Neural cell (in vitro differentiated cells): Measurements from ENCODE around the gene DNMBP. TPM values are rescaled to one million over a fixed set of nuclear protein-coding genes. Genes with fewer than 3 reads are reported as not detected.

Source experiments
- H2AFZ ChIP-seq: fragments of 200-600, 300-800 bp; sonication (generic), shearing (Covaris generic); 2 replicates; pipeline ENCODE4 v1.6.0; 2014; ENCODE audit warnings: low read depth, mild to moderate bottlenecking, antibody characterized with exemption, low read length, moderate library complexity
- H3F3A ChIP-seq: fragments of 200-600 bp; shearing (Covaris generic); 2 replicates; pipeline ENCODE4 v1.6.1; 2016; ENCODE audit warnings: mild to moderate bottlenecking, moderate library complexity, mixed read lengths, antibody characterized with exemption, low read length; ENCODE audit not compliant: insufficient read depth, poor library complexity, severe bottlenecking
- H3K27ac ChIP-seq: fragments of 200-600, 300-800 bp; sonication (generic), shearing (Covaris generic); 2 replicates; pipeline ENCODE4 v1.5.1; 2014; ENCODE audit warnings: mild to moderate bottlenecking, low read length, moderate library complexity
- H3K27me3 ChIP-seq: fragments of 300-800, 200-600 bp; sonication (generic), shearing (Covaris generic); 2 replicates; pipeline ENCODE4 v1.6.0; 2014; ENCODE audit warnings: mild to moderate bottlenecking, low read depth, low read length, moderate library complexity; ENCODE audit not compliant: insufficient read depth
- H3K36me3 ChIP-seq: fragments of 300-800, 200-600 bp; sonication (generic), shearing (Covaris generic); 2 replicates; pipeline ENCODE4 v1.5.1; 2014; ENCODE audit warnings: mild to moderate bottlenecking, antibody characterized with exemption, low read length, moderate library complexity; ENCODE audit not compliant: insufficient read depth
- H3K4me2 ChIP-seq: fragments of 300-800, 200-600 bp; sonication (generic), shearing (Covaris generic); 2 replicates; pipeline ENCODE4 v1.6.0; 2014; ENCODE audit warnings: mild to moderate bottlenecking, low read length
- H3K4me3 ChIP-seq: fragments of 300-800, 200-600 bp; sonication (generic), shearing (Covaris generic); 2 replicates; pipeline ENCODE4 v1.5.1; 2014; ENCODE audit warnings: mild to moderate bottlenecking, low read length, moderate library complexity
- H3K79me2 ChIP-seq: fragments of 200-600 bp; shearing (Covaris generic); replicated peaks from 2 replicates; pipeline ENCODE4 v1.6.0; 2014; ENCODE audit warnings: mild to moderate bottlenecking, low read length, moderate library complexity; ENCODE audit not compliant: insufficient read depth
- H3K9ac ChIP-seq: fragments of 300-800, 200-600 bp; sonication (generic), shearing (Covaris generic); 2 replicates; pipeline ENCODE4 v1.6.1; 2016; ENCODE audit warnings: mild to moderate bottlenecking, low read length, mixed read lengths
- H3K9me2 ChIP-seq: fragments of 200-600 bp; shearing (Covaris generic); 2 replicates; pipeline ENCODE4 v1.6.1; 2016; ENCODE audit warnings: mild to moderate bottlenecking, low read length, mixed read lengths; ENCODE audit not compliant: insufficient read depth
- H3K9me3 ChIP-seq: fragments of 200-600, 300-800 bp; sonication (generic), shearing (Covaris generic); 2 replicates; pipeline ENCODE4 v1.6.1; 2016; ENCODE audit warnings: mild to moderate bottlenecking, mixed run types, low read length, moderate library complexity, mixed read lengths
- H4K20me1 ChIP-seq: fragments of 200-600 bp; shearing (Covaris generic); 2 replicates; pipeline ENCODE4 v1.6.1; 2016; ENCODE audit warnings: mild to moderate bottlenecking, mixed run types; ENCODE audit not compliant: insufficient read depth
- CTCF ChIP-seq: fragments of 450-650 bp; IDR thresholded peaks from 2 replicates; pipeline ENCODE4 v1.5.1; 2014; ENCODE audit warnings: antibody characterized with exemption, mild to moderate bottlenecking, moderate library complexity; ENCODE audit not compliant: poor library complexity, severe bottlenecking
- EP300 ChIP-seq: fragments of 450-650 bp; conservative IDR thresholded peaks from 2 replicates; pipeline ENCODE4 v1.6.1; 2014; ENCODE audit warnings: antibody characterized with exemption, mild to moderate bottlenecking, moderate library complexity; ENCODE audit not compliant: poor library complexity, severe bottlenecking
- EZH2 ChIP-seq: fragments of 200-600, 300-800 bp; shearing (Covaris generic), sonication (generic); IDR thresholded peaks from 2 replicates; pipeline ENCODE4 v1.6.1; 2014; ENCODE audit warnings: antibody characterized with exemption, low read length, borderline replicate concordance, mild to moderate bottlenecking; ENCODE audit not compliant: insufficient read depth, poor library complexity, severe bottlenecking
- MXI1 ChIP-seq: fragments of 450-650 bp; conservative IDR thresholded peaks from 2 replicates; pipeline ENCODE4 v1.6.1; 2014; ENCODE audit warnings: antibody characterized with exemption, mild to moderate bottlenecking; ENCODE audit not compliant: poor library complexity, severe bottlenecking
- POLR2AphosphoS5 ChIP-seq: IDR thresholded peaks from 2 replicates; pipeline ENCODE4 v1.6.1; 2012
- RAD21 ChIP-seq: fragments of 450-650 bp; conservative IDR thresholded peaks from 2 replicates; pipeline ENCODE4 v1.6.1; 2014; ENCODE audit warnings: antibody characterized with exemption, mild to moderate bottlenecking, moderate library complexity
- REST ChIP-seq: IDR thresholded peaks from 2 replicates; pipeline ENCODE4 v1.6.1; 2012; ENCODE audit warnings: borderline replicate concordance
- SMC3 ChIP-seq: fragments of 450-650 bp; conservative IDR thresholded peaks from 2 replicates; pipeline ENCODE4 v1.6.1; 2014; ENCODE audit warnings: antibody characterized with exemption, mild to moderate bottlenecking, moderate library complexity; ENCODE audit not compliant: poor library complexity
- TAF1 ChIP-seq: IDR thresholded peaks from 2 replicates; pipeline ENCODE4 v1.6.1; 2012; ENCODE audit warnings: low read depth
- polyA plus RNA-seq: library from polyadenylated mRNA; depleted of rRNA; stranded (reverse); fragments of >200 nt; gene quantifications from 2 replicates; pipeline ENCODE4 v1.2.3, GENCODE V29; 2014

DNMBP gene
- polyA plus RNA-seq, 1 donor from 2014 or later = 2.3 TPM

DNA sequence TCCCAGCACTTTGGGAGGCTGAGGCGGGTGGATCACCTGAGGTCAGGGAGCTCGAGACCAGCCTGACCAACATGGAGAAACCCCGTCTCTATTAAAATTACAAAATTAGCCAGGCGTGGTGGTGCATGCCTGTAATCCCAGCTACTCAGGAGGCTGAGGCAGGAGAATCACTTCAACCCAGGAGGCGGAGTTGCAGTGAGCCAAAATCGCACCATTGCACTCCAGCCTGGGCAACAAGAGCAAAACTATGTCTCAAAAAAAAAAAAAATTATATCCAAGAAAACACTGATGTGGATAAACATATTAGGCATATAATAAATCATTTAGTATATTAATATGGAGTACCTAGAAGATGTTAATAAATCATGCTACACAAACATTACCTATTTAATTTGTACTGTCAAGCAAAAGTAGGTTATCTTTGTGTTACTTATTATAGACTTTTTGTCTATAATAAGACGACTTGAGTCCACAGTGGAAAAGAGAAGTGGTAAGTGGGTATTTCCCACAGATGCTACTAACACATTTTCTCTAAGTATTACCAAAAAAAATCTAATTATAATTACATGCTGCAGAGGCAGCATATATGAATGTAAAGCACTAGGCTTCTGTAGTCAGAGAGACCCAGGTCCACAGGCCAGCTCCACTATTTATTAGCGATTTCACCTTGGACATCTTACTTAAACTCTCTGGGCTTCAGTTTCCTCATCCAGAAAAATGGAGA lies 34.5 kb downstream of the DNMBP start:
- Histone ChIP-seq H4K20me1 (no peaks in the 10 kb centered on the region), H3K79me2 (no peaks in the 10 kb centered on the region), H2AFZ (no peak overlapping the region), H3K4me2 (no peak overlapping the region), H3K27me3 (no peaks in the 10 kb centered on the region), H3K27ac (no peak overlapping the region), H3K9me2 (no peaks in the 10 kb centered on the region), H3F3A (no peaks in the 10 kb centered on the region), H3K9me3 (no peaks in the 10 kb centered on the region), H3K9ac (no peak overlapping the region), H3K36me3 (no peaks in the 10 kb centered on the region), H3K4me3 (no peak overlapping the region)
- TF ChIP-seq POLR2AphosphoS5 (no peak), MXI1 (no peak), REST (no peak), EZH2 (no peak), RAD21 (no peak), TAF1 (no peak), SMC3 (no peak), CTCF (no peak)

- H4K20me1 ChIP-seq = no peaks in the 10 kb centered on the region
- H2AFZ ChIP-seq = no peak overlapping the region
- no peak overlapping the region for H3K27ac ChIP-seq
- no peaks in the 10 kb centered on the region for H3K9me3 ChIP-seq
- no peak overlapping the region for H3K9ac ChIP-seq
- no peaks in the 10 kb centered on the region for H3K27me3 ChIP-seq
- TF ChIP-seq EZH2 = no peak
- no peak for TF ChIP-seq EP300
- no peak for TF ChIP-seq TAF1
- no peak for TF ChIP-seq CTCF
- no peak for TF ChIP-seq POLR2AphosphoS5
- TF ChIP-seq SMC3 = no peak
- TF ChIP-seq REST = no peak
- TF ChIP-seq MXI1 = no peak
- TF ChIP-seq RAD21 = no peak
- no peaks in the 10 kb centered on the region for H3F3A ChIP-seq
- H3K36me3 ChIP-seq = no peaks in the 10 kb centered on the region
- H3K9me2 ChIP-seq = no peaks in the 10 kb centered on the region
- no peaks in the 10 kb centered on the region for H3K79me2 ChIP-seq
- no peak overlapping the region for H3K4me3 ChIP-seq
- no peak overlapping the region for H3K4me2 ChIP-seq
Observed at GRCh38 chr10:99973190-99973589, 36.6 kb downstream of the DNMBP start.
